GM19351 (cell line): ENCODE results near the gene GFPT1.
"Not testable (repeated sequence)": the region's sequence is repeated elsewhere in the genome, so short reads cannot be mapped to it uniquely, and the experiment has no call there.

Experiments
- ATAC-seq: cut with Tn5 transposase; IDR thresholded peaks from one replicate; pipeline ENCODE4 v1.9.1; 2021; ENCODE audit warnings: mild to moderate bottlenecking, moderate library complexity; ENCODE audit not compliant: unreplicated experiment

Gene GFPT1

GRCh38 chr2:69384618-69385081, 2.4 kb downstream of the GFPT1 start:
- ATAC-seq = no peak

GRCh38 chr2:69383176-69383812, 3.7 kb downstream of the GFPT1 start:
- no peak for ATAC-seq

GRCh38 chr2:69382547-69382946, 4.5 kb downstream of the GFPT1 start:
- ATAC-seq = no peak

- no peak for ATAC-seq
Measured at GRCh38 chr2:69381337-69381737, 5.7 kb downstream of the GFPT1 start.

- no peak for ATAC-seq
Measured at GRCh38 chr2:69380072-69380917, 6.7 kb downstream of the GFPT1 start.

- ATAC-seq = no peak
Measured at GRCh38 chr2:69376403-69376802, 10.6 kb downstream of the GFPT1 start.

GRCh38 chr2:69375494-69376353, 11.3 kb downstream of the GFPT1 start:
- no peak for ATAC-seq

GRCh38 chr2:69372767-69373166, 14.3 kb downstream of the GFPT1 start:
- no peak for ATAC-seq

- ATAC-seq = no peak
Measured at GRCh38 chr2:69369802-69370201, 17.2 kb downstream of the GFPT1 start.

- ATAC-seq = no peak
Measured at GRCh38 chr2:69368588-69368987, 18.4 kb downstream of the GFPT1 start.

- no peak for ATAC-seq
Measured at GRCh38 chr2:69359371-69359770, 27.7 kb downstream of the GFPT1 start.

GRCh38 chr2:69358914-69359313, 28.1 kb downstream of the GFPT1 start:
- no peak for ATAC-seq

- ATAC-seq = no peak
Measured at GRCh38 chr2:69356471-69356870, 30.6 kb downstream of the GFPT1 start.

- ATAC-seq = not testable (repeated sequence)
Measured at GRCh38 chr2:69354976-69355375, 32.1 kb downstream of the GFPT1 start.

GRCh38 chr2:69353360-69353759, 33.7 kb downstream of the GFPT1 start:
- ATAC-seq = no peak

- ATAC-seq = no peak
Measured at GRCh38 chr2:69348781-69349180, 38.2 kb downstream of the GFPT1 start.

GRCh38 chr2:69345434-69345833, 41.6 kb downstream of the GFPT1 start:
- ATAC-seq = no peak

GRCh38 chr2:69344305-69344704, 42.7 kb downstream of the GFPT1 start:
- ATAC-seq = no peak

- no peak for ATAC-seq
Measured at GRCh38 chr2:69340101-69340775, 46.8 kb downstream of the GFPT1 start.

GRCh38 chr2:69335311-69335710, 51.7 kb downstream of the GFPT1 start:
- ATAC-seq = no peak

- ATAC-seq = no peak
Measured at GRCh38 chr2:69333352-69333751, 53.7 kb downstream of the GFPT1 start.
